Subcutaneous adipose tissue (tissue), 4 donors: ENCODE data around the gene DTL. TPM values are rescaled to one million over a fixed set of nuclear protein-coding genes. Genes with fewer than 3 reads are reported as not detected.

ENCODE experiments used
- CTCF ChIP-seq: fragments of 450-650 bp; IDR thresholded peaks from one replicate; pipeline ENCODE4 v1.5.1; 2016; ENCODE audit warnings: low read depth, mild to moderate bottlenecking, control low read depth, antibody characterized with exemption, moderate library complexity
- total RNA-seq, 4 donors: library from RNA; depleted of rRNA; stranded (reverse); fragments of >200 nt; gene quantifications; one replicate each; pipeline ENCODE4 v1.1.0, GENCODE V29; 2016

Gene DTL
- total RNA-seq, 4 donors from 2014 or later, result 0.33 to 1.3 (median 0.67) TPM

- TF ChIP-seq CTCF, result no peak
These were observed 9.3 kb downstream of the DTL start for GRCh38 chr1:212044851-212045250.

- TF ChIP-seq CTCF, result no peak
These were observed 10.4 kb downstream of the DTL start for GRCh38 chr1:212045981-212046380.

GRCh38 chr1:212053993-212054392 lies 18.4 kb downstream of the DTL start:
- no peak for TF ChIP-seq CTCF

- no peak for TF ChIP-seq CTCF
These were observed 19.8 kb downstream of the DTL start for GRCh38 chr1:212055333-212055732.

- no peak for TF ChIP-seq CTCF
These were observed 25.3 kb downstream of the DTL start for GRCh38 chr1:212060632-212061472.

- no peak for TF ChIP-seq CTCF
These were observed 27.4 kb downstream of the DTL start for GRCh38 chr1:212062832-212063438.

GRCh38 chr1:212067787-212068186 lies 32.2 kb downstream of the DTL start:
- no peak for TF ChIP-seq CTCF
